Measurements from ENCODE around the gene ULK1. TPM values are rescaled to one million over a fixed set of nuclear protein-coding genes. Genes with fewer than 3 reads are reported as not detected.

Gene ULK1
- total and polyA plus RNA-seq, 4 donors, result 15.4 to 32.8 (median 22.8) TPM

- Histone ChIP-seq H3K4me3 (no peak overlapping the region), H3K9ac (ENCODE audit: insufficient read depth in 1 of 2, low read length in 2 of 2) (no peak overlapping the region), H3K4me1 (ENCODE audit: control insufficient read depth in 5 of 5, insufficient read depth in 5 of 5, low read length in 5 of 5) (peaks cover 0 to 8% (median 0%) of the 10 kb centered on the region in 5 donors), H3K27ac (ENCODE audit: low read depth in 1 of 2, low read length in 1 of 2) (no peak overlapping the region), H3K9me3 (ENCODE audit: control insufficient read depth in 4 of 4, insufficient read depth in 3 of 4, low read length in 3 of 4) (peaks cover 0 to 1% (median 0%) of the 10 kb centered on the region in 4 donors), H3K27me3 (ENCODE audit: control insufficient read depth in 3 of 3, insufficient read depth in 3 of 3, low read length in 2 of 3) (peaks cover 0 to 2% (median 0%) of the 10 kb centered on the region in 3 donors), H3K36me3 (ENCODE audit: control insufficient read depth in 4 of 4, insufficient read depth in 4 of 4, low read length in 4 of 4) (no peaks in the 10 kb centered on the region)
- DNase-seq, result no peak
- no peak for TF ChIP-seq CTCF (IDR thresholded peaks at IDR 0.05; ENCODE audit: control extremely low read depth, extremely low read depth)
- no peak for ATAC-seq (ENCODE audit: insufficient read depth, low FRiP score)
- WGBS, 2 donors, result 86 to 87% methylated on average over 12 of the region's 12 CpGs
Measured at GRCh38 chr12:131861261-131862083, 33.0 kb upstream of the ULK1 start.

GRCh38 chr12:131862084-131862441 is 32.4 kb upstream of the ULK1 start:
- DNase-seq (no peak), ATAC-seq (ENCODE audit: insufficient read depth, low FRiP score) (no peak)
- Histone ChIP-seq H3K9me3 (ENCODE audit: control insufficient read depth in 4 of 4, insufficient read depth in 3 of 4, low read length in 3 of 4) (peaks cover 0 to 1% (median 0%) of the 10 kb centered on the region in 4 donors), H3K36me3 (ENCODE audit: control insufficient read depth in 4 of 4, insufficient read depth in 4 of 4, low read length in 4 of 4) (no peaks in the 10 kb centered on the region), H3K4me1 (ENCODE audit: control insufficient read depth in 5 of 5, insufficient read depth in 5 of 5, low read length in 5 of 5) (peaks cover 0 to 8% (median 0%) of the 10 kb centered on the region in 5 donors), H3K9ac (ENCODE audit: insufficient read depth in 1 of 2, low read length in 2 of 2) (no peak overlapping the region), H3K27me3 (ENCODE audit: control insufficient read depth in 3 of 3, insufficient read depth in 3 of 3, low read length in 2 of 3) (peaks cover 0 to 2% (median 0%) of the 10 kb centered on the region in 3 donors), H3K4me3 (no peak overlapping the region), H3K27ac (ENCODE audit: low read depth in 1 of 2, low read length in 1 of 2) (no peak overlapping the region)
- TF ChIP-seq CTCF (IDR thresholded peaks at IDR 0.05; ENCODE audit: control extremely low read depth, extremely low read depth), result no peak
- 69 to 79% methylated on average over 4 of the region's 4 CpGs for WGBS, 2 donors

- peaks cover 0 to 1% (median 0%) of the 10 kb centered on the region in 4 donors for H3K9me3 ChIP-seq (ENCODE audit: control insufficient read depth in 4 of 4, insufficient read depth in 3 of 4, low read length in 3 of 4)
- TF ChIP-seq CTCF (IDR thresholded peaks at IDR 0.05; ENCODE audit: control extremely low read depth, extremely low read depth), result no peak
- H3K9ac ChIP-seq (ENCODE audit: insufficient read depth in 1 of 2, low read length in 2 of 2), result no peak overlapping the region
- H3K4me1 ChIP-seq (ENCODE audit: control insufficient read depth in 5 of 5, insufficient read depth in 5 of 5, low read length in 5 of 5), result peaks cover 0 to 8% (median 0%) of the 10 kb centered on the region in 5 donors
- H3K27ac ChIP-seq (ENCODE audit: low read depth in 1 of 2, low read length in 1 of 2), result no peak overlapping the region
- H3K36me3 ChIP-seq (ENCODE audit: control insufficient read depth in 4 of 4, insufficient read depth in 4 of 4, low read length in 4 of 4), result no peaks in the 10 kb centered on the region
- DNase-seq (no peak), ATAC-seq (ENCODE audit: insufficient read depth, low FRiP score) (no peak)
- peaks cover 0 to 2% (median 0%) of the 10 kb centered on the region in 3 donors for H3K27me3 ChIP-seq (ENCODE audit: control insufficient read depth in 3 of 3, insufficient read depth in 3 of 3, low read length in 2 of 3)
- H3K4me3 ChIP-seq, result no peak overlapping the region
- 68 to 72% methylated on average over 14 of the region's 14 CpGs for WGBS, 2 donors
Measured at GRCh38 chr12:131862600-131862993, 31.8 kb upstream of the ULK1 start.
